ENCODE data around the gene TKT.
"Not testable (repeated sequence)": the region's sequence is repeated elsewhere in the genome, so short reads cannot be mapped to it uniquely, and the experiment has no call there.

Gene TKT

GRCh38 chr3:53255775-53256703 lies at the start of gene TKT:
Gene TKT, minus strand, starts transcription at chr3:53256022. Its CDS starts 80 bp downstream, at chr3:53255942.
- peak; percentile 73 for DNase-seq (ENCODE audit: low spot score)

GRCh38 chr3:53303957-53304356 lies 48.1 kb upstream of the TKT start:
- DNase-seq (ENCODE audit: low spot score), result no peak

- DNase-seq (ENCODE audit: low spot score), result no peak
Measured at GRCh38 chr3:53303549-53303948, 47.7 kb upstream of the TKT start.

- no peak for DNase-seq (ENCODE audit: low spot score)
Measured at GRCh38 chr3:53300826-53301225, 45.0 kb upstream of the TKT start.

- peak; percentile 46 for DNase-seq (ENCODE audit: low spot score)
Measured at GRCh38 chr3:53299611-53300023, 43.8 kb upstream of the TKT start.

- DNase-seq (ENCODE audit: low spot score), result no peak
Measured at GRCh38 chr3:53295410-53295809, 39.6 kb upstream of the TKT start.

- no peak for DNase-seq (ENCODE audit: low spot score)
Measured at GRCh38 chr3:53293867-53294266, 38.0 kb upstream of the TKT start.

GRCh38 chr3:53288214-53288613 lies 32.4 kb upstream of the TKT start:
- DNase-seq (ENCODE audit: low spot score), result no peak

GRCh38 chr3:53287131-53287629 lies 31.4 kb upstream of the TKT start:
- DNase-seq (ENCODE audit: low spot score), result no peak

GRCh38 chr3:53286727-53287126 lies 30.9 kb upstream of the TKT start:
- DNase-seq (ENCODE audit: low spot score), result no peak

GRCh38 chr3:53282581-53282980 lies 26.8 kb upstream of the TKT start:
- no peak for DNase-seq (ENCODE audit: low spot score)

GRCh38 chr3:53278667-53279066 lies 22.8 kb upstream of the TKT start:
- DNase-seq (ENCODE audit: low spot score), result no peak

- DNase-seq (ENCODE audit: low spot score), result no peak
Measured at GRCh38 chr3:53274938-53275605, 19.2 kb upstream of the TKT start.

GRCh38 chr3:53273146-53273670 lies 17.4 kb upstream of the TKT start:
- DNase-seq (ENCODE audit: low spot score), result no peak

GRCh38 chr3:53269888-53270880 lies 14.4 kb upstream of the TKT start:
- DNase-seq (ENCODE audit: low spot score), result no peak

- not testable (repeated sequence) for DNase-seq (ENCODE audit: low spot score)
Measured at GRCh38 chr3:53269193-53269592, 13.4 kb upstream of the TKT start.

- DNase-seq (ENCODE audit: low spot score), result no peak
Measured at GRCh38 chr3:53267766-53268165, 11.9 kb upstream of the TKT start.

- no peak for DNase-seq (ENCODE audit: low spot score)
Measured at GRCh38 chr3:53264718-53265117, 8.9 kb upstream of the TKT start.

- DNase-seq (ENCODE audit: low spot score), result no peak
Measured at GRCh38 chr3:53263907-53264306, 8.1 kb upstream of the TKT start.

GRCh38 chr3:53261712-53262111 lies 5.9 kb upstream of the TKT start:
- DNase-seq (ENCODE audit: low spot score), result no peak

- no peak for DNase-seq (ENCODE audit: low spot score)
Measured at GRCh38 chr3:53260286-53260785, 4.5 kb upstream of the TKT start.
